Activated T-cell treated with anti-CD3 and anti-CD28 coated beads, Interleukin-2, amount 50 U/mL, for 48 hours (primary cell): ENCODE results near the gene BCAN.

Experiments
- DNase-seq, 2 experiments: peaks; one replicate each; pipeline ENCODE4 v3.0.0-alpha.2; 2020

BCAN gene

DNA sequence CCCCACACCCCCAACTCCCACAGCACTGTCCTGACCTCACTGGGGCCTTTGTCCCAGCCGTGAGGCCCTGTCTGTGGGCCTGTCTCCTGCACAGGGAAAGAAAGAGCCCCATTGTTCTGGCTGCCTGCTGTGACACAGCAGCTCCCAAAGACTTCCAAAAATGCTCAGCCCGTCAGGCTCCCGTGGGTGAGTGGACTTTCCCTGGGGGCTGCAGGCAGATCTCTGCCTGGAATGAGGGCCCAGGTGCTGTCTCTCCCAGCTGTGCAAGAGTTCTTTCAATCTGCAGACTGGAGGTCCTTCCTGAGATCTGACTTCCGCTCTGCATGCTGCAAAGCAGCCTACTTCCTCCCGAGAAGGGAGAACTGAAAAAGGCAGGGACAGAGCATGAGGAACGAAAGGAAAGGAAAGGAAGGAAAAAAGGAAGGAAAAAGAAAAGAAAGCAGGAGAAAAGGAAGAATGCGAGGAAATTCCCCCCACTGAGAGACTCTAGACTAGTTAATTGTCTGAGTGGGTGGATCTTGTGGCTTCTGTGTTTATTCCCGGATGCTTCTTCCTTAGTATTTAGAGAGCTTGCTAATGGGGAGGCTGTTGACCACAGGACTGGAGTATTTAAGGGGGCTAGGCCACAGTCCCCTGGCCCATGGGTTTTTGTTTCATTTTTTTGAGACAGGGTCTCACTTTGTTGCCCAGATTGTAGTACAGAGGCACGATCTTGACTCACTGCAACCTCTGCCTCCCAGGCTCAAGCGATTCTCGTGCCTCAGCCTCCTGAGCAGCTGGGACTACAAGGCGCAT lies 20.3 kb downstream of the BCAN start:
- DNase-seq = no peak

- no peak for DNase-seq
Measured at GRCh38 chr1:156662800-156663055, 20.8 kb downstream of the BCAN start.

- no peak for DNase-seq
Measured at GRCh38 chr1:156663178-156663577, 21.3 kb downstream of the BCAN start.

DNA sequence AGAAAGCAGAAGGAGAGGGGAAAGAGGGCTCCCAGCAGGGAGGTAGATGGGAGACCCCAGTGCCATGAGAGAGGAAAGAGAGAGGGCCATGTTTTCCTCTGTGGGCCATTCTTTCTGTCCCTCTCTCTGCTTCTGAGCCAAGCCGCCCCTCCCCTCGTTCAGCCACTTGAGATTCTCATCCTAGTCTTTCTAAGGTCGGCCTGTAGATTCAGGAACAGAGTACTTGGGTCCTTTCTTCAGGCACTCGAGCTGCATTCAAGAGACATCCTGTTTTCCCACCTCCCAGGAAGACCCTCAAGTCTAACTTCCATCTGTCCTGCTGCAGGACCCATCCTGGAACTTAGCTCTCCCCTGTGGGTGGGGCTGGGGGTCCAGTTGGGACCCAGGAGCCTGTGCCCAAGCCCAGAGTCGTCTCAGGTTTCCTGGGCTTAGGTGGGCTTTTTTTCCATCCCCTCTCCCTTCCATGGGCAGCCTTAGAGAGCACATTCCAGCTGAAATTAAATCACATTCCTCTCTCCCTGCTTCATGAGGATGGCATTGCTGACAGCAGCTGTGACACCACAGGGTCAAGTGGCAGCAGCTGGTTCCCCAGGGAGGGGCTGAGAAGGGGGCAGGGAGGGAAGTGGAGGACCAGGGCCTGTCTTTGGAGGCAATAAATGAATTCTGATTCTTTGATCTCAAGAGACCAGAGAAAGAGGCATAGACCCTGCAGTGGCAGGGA lies 22.3 kb downstream of the BCAN start:
- no peak for DNase-seq

DNA sequence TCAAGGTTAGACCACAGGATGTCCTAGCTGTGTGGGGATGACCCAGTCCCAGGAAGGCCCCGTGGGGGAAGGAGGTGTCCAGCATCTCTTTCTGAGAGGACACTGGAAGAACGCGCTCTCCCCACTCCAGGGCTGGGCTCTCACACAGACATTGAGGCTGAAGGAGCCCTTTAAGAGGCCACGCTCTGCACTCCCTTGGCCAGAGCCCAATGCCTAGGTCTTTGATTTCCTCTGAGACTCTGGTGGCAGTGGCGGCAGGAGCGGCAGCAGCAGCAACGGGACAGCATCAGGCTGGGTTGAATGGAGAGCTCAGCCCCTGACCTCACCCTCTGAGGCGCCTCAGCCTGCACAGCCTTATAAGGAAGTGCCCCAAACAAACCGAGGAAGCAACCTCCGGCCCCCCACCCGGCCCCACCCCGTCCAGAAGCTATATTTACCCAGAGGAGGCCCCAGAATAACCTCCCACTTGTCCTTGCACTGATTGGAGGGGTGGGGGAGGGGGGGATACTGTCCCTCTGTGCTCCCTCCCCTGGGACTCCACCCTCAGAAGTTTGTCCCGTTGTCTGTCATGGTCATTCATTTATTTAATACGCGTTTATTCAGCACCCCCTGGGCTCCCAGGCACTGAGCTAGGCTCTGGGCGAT lies 23.0 kb downstream of the BCAN start:
- DNase-seq = no peak

GRCh38 chr1:156665539-156665938 lies 23.6 kb downstream of the BCAN start:
- no peak for DNase-seq

DNA sequence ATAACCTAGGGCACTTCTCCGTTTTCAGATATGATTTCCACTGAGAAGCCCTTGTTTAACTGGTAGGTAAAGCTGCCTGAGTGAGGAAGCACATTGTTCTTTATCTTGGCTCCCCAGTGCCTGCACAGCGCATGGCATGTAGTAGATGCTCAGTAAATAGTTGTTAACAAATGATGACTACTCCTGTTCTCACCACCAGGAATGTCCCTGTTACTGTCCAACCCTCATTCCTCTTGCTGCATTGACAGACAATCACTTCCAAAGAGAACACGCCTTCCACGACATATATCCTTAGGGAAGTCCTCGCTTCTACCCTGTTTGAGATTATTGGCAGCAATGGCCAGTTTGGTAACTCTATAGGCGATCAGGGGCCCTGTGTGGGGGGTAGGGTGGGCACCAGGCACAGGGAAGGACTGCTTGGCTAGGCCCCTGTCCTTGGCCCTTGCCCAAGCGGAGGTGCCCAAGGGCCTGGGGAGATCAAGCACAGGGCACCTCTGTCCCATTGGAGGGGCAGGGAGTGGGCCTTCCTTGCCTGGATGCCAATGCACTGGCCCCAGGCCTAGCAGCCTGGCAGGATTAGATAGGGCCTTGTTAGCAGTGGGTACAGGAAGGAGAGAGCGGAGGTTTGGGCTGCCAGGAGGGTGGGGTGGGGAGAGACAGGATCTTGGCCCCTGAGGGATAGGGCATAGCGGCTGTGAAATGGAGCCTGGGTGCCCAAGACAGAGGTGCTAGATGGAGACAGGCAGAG lies 25.1 kb downstream of the BCAN start:
- DNase-seq = no peak

- no peak for DNase-seq
Measured at GRCh38 chr1:156667610-156667967, 25.7 kb downstream of the BCAN start.

GRCh38 chr1:156667968-156668709 lies 26.2 kb downstream of the BCAN start:
- DNase-seq = no peak

GRCh38 chr1:156668801-156669637 lies 27.1 kb downstream of the BCAN start:
- no peak for DNase-seq

GRCh38 chr1:156669794-156670193 lies 27.9 kb downstream of the BCAN start:
- DNase-seq = no peak

DNA sequence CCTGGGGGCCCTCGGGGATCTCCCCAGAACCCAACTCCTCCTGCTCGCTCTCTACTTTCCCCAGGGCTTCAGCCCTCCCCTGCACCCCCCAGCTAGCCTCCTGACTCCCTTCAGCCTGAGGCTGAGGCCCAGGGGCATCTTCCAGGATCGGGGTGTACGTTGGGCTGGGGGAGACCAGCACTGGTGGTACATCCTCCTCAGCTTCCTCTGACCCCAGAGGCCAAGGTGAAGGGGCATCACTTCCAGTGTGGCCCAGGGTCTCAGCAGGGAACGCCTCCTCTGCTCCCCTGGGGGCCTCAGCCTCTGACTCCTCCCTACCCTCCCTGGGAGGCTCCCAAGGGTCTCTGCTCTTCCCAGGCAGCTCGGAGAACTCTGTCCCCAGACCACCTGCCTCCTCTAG lies 28.4 kb downstream of the BCAN start:
- DNase-seq = no peak

- DNase-seq = no peak
Measured at GRCh38 chr1:156670791-156671190, 28.9 kb downstream of the BCAN start.

- DNase-seq = no peak
Measured at GRCh38 chr1:156671804-156672203, 29.9 kb downstream of the BCAN start.

DNA sequence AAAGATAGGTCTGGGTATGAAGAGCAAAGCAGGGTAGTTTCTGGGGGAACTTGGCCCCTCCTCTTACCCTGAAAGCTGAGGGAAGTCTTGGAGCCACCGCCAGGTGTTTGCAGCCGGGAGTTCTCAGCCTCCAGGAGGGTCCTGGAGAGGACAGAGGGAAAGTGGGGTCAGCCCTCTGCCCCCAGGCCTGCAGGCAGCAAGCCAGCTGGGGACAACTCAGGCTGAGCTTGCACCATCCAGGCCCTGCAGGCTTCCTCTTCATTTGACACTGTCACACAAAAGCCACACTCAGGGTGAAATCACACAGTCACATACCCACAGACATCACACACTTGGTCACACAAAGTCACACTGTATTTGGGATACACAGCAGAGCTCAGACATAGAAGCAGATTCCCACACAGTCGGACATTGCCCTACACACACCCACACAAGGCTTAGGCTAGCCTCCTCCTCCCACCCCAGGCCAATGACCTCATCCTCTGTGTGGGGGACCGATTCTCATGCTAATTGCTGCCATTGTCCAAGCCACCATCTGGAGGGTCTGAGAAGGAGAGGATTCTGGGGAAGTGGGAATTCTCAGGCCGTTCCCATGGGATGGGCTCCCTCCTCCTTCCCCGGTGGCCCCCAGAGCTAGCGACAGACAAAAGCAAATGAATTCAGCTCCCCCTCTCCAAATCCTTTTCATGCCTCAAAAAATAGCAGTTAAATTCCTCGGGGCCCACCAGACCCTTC lies 31.6 kb downstream of the BCAN start:
- DNase-seq = no peak

GRCh38 chr1:156675210-156676113 lies 33.5 kb downstream of the BCAN start:
- DNase-seq = no peak

GRCh38 chr1:156676114-156676819 lies 34.4 kb downstream of the BCAN start:
- no peak for DNase-seq

DNA sequence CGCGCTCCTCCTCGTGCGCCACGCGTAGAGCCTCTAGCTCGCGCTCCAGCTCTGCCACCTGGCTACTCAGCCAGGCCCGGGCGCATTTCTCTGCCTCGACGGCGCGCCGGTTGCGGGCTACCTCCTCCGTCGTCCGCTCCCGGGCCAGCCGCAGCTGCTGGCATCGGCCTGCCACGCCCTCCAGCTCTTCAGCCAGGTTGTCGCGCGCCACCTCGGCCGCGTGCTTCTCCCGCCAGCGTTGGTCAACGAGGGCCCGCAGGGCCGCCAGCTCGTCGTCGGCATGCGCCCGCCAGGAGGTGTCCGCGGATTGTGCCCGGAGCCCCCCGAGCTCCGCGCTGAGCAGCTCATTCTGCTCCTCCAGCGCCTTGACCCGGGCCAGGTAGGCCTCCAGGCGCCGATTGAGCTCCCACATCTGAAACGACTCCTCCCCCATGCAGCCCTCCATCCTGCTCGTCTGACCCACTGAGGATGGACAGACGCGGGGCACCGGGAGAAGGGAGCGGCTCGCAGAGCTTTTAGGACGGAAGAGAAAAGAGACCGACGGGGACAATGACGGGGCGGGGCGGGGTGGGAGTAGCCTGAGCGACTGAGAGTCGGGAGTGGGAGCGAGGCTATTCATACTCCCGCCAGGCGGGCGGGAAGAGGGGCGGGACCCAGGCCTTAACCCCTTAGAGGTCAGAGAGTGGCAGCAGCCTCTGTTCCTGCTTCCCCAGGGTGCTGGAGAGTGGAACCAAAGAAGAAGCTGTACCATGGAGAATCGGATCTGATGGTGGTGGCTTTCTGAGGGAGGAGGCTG lies 35.1 kb downstream of the BCAN start, which contains the start of gene NES:
Gene NES (minus strand): TSS at position 588 of the 796 bp plus-strand sequence. CDS start 143 bp downstream, at position 445.
- no peak for DNase-seq
